IPS-NIHi11 (cell line): Measurements from ENCODE around the gene TAF10.

Source experiments
- DNase-seq: peaks from one replicate; pipeline ENCODE4 v3.0.0; 2012; ENCODE audit warnings: mixed read lengths, low spot score

Gene TAF10

GRCh38 chr11:6623391-6624363, 11.7 kb upstream of the TAF10 start:
- no peak for DNase-seq

DNA sequence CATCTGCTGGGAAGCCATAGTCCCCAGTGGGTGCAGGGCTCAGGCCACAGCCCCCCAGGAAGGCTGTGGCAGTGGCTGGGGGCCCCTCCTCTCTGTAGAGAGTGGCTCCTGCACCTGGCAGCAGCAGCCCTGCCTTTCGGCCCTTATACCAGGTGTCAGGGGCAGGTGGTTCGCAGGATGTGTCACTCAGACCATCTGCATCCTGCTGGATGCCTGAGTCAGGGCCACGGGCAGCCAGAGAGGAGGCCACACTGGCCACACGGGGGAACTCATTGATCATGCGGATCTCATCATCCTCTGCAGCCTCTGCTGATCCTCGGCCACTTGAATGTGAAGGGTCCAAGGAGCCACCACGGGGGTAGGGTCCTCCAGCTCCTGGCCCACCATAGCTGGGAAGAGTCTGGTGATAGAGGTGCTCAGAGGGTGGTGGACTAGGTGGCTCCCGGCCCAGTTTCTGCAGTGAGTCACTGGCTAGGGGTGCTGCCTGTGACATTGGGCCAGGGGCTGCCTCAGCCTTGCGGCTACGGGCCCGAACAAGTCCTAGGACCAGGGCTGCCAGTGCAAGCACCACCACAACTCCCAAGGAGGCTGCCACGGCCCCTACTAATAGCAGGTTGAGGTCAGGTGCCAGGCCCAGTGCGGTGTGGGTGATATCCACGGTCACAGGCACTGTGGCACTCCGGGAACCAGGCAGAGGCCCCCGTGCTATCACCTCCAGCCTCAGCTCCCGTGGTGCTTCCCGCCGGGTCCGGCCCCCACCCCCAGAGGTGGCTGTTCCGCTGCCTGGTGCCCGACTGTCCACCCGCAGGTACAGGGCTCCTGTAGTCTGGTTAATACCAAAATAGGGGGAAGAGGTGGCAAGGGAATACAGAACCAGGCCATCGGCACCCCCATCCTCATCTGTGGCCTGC, 10.5 kb upstream of the TAF10 start:
- no peak for DNase-seq

DNA sequence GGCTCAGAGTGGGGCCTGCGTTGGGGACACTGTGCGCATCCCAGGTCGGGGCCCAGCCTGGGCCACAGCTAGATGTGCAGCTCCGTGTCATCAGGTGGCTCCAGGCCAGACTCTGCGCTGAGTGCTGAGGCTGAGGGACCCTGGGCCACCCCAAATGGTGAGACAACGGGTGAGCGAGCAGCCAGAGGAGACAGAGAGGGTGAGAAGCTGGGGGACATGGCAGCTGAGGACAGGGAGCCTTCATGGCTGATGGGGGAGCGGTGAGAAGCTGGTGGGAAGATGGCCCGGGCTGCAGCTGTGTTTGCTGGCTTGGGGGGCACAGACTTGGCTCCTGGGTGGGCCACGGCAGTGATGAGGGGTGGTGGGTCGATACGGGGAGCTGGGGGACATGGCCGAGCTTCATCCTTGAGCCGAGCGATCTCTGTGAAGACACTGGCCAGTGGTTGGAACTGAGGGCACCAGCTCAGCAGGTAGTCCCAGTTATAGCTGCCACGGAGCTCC, 9.7 kb upstream of the TAF10 start:
- DNase-seq = no peak

DNA sequence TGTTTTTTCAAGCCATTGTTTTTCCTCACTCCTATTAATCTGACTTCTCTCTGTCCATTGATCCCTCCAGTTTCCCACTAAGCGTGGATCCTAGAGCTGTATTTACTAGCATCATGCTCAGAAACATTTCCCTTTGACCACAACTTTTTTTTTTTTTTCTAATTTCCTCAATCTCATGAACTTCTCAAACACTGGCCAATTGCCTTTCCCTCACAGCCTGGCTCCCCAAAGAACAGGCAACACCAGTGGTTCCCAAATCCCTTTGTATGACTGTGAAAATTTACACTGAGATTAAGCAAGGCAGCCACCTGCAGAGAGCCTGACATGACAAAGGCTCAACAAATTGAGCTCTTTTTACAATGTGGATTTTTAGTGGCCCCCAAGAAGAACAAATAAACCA, 8.6 kb upstream of the TAF10 start:
- no peak for DNase-seq

- peak; percentile 99 for DNase-seq
Observed at GRCh38 chr11:6619004-6619745, 7.2 kb upstream of the TAF10 start, which contains the start of gene TPP1. TSS of gene TPP1 (minus strand) at chr11:6619422. CDS start at chr11:6619400, 22 bp downstream.

- no peak for DNase-seq
Observed at GRCh38 chr11:6618117-6619003, 6.3 kb upstream of the TAF10 start.

- DNase-seq = no peak
Observed at GRCh38 chr11:6617315-6617781, 5.3 kb upstream of the TAF10 start.

GRCh38 chr11:6616596-6617250, 4.7 kb upstream of the TAF10 start:
- DNase-seq = no peak

- DNase-seq = no peak
Observed at GRCh38 chr11:6615882-6616585, 4.0 kb upstream of the TAF10 start.

DNA sequence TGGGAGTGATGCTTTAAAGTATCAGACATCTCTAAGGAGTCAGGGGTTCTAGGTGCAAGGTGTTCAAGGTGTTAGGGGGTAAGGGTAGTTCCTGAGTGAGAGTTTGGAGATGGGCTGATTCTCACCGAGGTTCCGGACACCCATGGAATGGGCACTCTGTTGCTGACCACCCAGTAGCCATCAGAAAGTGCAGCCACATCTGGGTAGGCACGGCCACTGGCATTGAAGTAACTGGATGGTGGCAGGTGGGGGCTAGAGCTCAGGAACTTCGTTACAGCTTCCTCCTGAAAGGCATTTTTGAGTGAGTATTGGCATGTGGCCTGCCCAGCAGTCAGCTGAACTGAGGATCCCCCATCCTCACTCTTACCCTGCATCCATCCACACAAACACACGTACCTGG, 3.0 kb upstream of the TAF10 start:
- DNase-seq = no peak

DNA sequence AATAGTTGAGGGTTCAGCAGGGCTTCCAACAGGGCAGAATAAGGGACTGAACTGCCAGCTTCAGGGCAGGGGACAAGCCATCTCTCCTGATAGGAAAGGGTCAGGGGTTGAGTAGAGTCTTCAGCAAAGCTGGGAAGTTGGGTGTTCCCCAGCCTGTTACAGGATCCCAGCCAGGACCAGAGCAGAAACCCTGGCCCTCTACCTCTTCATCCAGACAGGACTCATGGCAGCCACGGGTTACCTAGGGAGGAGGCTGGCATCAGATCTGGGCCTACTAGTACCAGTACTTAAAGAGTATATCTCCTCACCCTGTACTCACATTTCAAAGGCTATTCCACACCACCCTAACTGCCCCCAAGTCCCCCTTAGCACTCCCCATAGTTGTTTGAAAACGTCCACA, 2.4 kb upstream of the TAF10 start:
- no peak for DNase-seq

- no peak for DNase-seq
Observed at GRCh38 chr11:6613496-6613895, 1.5 kb upstream of the TAF10 start.

DNA sequence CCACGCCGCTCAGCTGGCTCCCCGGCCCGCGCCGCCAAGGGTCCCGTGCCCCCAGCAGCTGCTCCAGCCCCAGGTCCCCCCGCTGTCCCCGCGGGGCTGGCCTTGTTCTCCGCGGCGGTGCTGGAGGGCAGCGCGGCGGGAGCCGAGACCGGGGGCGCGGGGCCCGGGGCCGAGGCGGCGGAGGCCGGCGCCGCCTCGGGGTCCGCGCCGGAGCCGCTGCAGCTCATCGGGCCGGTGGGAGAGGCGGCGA, 128 bp downstream of the TAF10 start:
- DNase-seq = no peak

DNA sequence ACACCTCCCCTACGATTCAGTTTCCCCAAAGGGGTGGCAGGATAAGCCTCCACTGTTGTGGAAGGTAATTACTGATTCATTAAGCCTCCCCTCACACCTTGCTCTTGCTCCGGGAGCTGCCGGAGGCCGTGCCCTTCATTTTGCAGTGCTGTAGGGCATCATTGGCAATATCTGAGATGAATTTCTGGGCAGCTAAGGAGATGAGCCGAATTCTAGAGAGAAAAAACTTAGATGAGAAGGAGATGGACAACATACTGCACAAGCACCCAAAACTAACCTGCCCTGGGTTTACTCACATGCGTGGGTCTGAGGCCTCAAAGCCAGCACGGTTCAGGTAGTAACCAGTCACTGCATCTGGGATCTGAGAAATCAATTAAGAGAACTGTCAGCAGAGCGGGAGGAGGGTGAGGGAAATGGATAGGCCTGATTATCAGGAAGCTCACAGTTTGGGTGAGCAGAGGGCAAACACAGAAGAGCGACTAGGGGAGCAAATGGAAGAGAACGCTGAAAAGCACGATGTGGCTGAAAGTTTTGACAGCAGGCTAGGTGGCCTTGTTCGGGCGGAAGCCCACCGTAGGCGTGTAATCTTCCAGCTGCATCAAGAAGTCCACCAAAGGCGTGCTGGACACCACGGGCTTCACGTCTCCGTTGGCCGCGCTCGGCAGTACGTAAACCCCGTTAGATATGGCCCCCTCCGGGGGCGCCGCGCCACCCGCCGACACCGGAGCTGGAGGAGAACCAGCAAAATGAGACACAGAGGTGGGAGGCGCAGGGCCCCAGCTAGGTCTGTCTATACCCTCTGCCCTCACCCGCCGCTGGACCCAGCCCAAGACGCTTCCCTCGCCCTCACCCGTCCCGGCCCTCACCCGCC, 689 bp downstream of the TAF10 start:
- no peak for DNase-seq

DNA sequence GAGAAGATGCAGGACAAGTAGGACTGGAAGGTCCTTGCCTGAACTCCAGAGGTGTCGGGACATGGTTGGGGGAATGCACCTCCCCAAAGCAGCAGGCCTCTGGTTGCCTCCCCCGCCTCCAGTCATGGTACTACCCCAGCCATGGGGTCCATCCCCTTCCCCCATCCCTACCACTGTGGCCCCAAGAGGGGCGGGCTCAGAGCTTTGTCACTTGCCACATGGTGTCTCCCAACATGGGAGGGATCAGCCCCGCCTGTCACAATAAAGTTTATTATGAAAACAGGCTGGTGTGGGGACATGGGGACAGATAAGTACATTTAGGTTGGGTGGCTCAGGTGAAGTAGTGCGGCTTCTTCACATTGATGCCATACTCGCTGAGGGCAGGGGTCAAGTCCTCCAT, 1.4 kb downstream of the TAF10 start:
- DNase-seq = no peak

DNA sequence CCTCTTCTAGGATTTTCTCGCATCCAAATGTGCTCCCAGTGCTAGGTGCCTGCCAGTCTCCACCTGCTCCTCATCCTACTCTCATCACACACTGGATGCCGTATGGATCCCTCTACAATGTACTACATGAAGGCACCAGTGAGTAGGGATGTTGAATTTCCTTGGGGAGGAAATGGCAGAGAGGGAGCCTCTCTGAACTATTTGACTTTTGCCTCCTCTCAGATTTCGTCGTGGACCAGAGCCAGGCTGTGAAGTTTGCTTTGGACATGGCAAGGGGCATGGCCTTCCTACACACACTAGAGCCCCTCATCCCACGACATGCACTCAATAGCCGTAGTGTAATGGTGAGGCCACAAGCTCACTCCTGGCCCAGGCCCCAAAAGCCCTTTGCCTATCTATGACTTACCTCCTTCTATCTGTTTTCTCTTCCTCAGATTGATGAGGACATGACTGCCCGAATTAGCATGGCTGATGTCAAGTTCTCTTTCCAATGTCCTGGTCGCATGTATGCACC, 2.5 kb downstream of the TAF10 start:
- no peak for DNase-seq

DNA sequence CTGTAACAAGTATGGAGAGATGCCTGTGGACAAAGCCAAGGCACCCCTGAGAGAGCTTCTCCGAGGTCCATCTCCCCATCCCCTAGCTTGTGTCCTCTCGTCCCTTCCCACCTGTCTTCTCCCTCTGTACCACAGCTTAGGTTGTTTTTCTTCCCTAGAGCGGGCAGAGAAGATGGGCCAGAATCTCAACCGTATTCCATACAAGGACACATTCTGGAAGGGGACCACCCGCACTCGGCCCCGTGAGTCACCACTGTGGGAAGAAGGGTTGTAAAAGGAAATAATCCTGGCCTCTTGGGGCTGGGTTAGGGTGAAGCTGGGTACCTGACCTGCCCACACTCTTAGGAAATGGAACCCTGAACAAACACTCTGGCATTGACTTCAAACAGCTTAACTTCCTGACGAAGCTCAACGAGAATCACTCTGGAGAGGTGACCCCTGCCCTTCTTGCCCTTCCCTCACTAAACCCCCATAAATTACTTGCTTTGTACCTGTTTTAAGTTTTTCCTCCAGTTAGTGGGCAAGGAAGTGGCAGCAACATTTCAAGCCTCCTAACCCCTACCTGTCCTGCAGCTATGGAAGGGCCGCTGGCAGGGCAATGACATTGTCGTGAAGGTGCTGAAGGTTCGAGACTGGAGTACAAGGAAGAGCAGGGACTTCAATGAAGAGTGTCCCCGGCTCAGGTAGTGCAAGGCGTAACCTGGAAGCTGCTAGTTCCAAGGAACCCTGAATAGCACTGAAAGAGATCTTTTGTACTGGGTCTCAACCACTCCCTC, 3.1 kb downstream of the TAF10 start:
- DNase-seq = no peak

GRCh38 chr11:6608011-6608410, 4.0 kb downstream of the TAF10 start:
- DNase-seq = no peak
